HG03558 (cell line): ENCODE measurements around the gene RNF223.
"Not testable (repeated sequence)": the region's sequence is repeated elsewhere in the genome, so short reads cannot be mapped to it uniquely, and the experiment has no call there.

Experiments
- ATAC-seq: cut with Tn5 transposase; IDR thresholded peaks from one replicate; pipeline ENCODE4 v1.9.1; 2021; ENCODE audit warnings: moderate number of reproducible peaks; ENCODE audit not compliant: unreplicated experiment; ENCODE audit errors: extremely low read depth

RNF223 gene

GRCh38 chr1:1062348-1063163, 11.6 kb downstream of the RNF223 start:
- no peak for ATAC-seq

GRCh38 chr1:1061682-1062345, 12.3 kb downstream of the RNF223 start:
- no peak for ATAC-seq

DNA sequence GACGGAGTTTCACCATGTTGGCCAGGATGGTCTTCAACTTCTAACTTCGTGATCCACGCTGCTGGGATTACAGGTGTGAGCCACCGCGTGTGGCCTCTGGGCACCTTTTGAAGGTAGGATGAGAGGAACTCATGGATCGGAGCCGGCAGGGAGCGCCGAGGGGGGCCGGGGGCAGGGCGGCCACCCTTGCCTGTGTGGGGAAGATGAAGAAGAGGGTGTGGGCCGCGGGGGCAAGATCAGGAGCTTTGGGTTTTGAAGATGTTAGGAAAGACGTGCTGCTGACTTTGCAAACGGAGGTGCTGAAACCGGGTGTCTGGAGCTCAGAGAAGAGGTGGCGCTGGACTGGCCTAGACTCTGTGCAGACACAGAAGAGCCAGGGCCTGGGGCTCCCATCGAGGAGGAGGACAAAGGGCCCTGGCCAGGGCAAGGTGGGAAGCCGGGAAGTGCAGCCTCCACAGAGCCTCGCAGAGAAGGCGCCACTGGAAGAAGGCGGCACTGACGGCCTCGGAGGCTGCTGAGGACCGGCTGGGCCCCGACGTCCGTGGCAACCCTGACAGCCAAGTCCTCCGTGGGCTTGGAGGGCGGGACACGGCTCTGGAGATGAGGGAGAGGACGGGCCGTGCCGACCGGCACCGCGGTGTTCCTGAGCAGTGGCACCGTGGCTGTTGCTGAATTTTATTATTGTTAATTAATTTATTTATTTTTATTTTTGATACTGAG, 13.7 kb downstream of the RNF223 start:
- ATAC-seq = no peak

GRCh38 chr1:1059494-1060280, 14.4 kb downstream of the RNF223 start:
- ATAC-seq = no peak

DNA sequence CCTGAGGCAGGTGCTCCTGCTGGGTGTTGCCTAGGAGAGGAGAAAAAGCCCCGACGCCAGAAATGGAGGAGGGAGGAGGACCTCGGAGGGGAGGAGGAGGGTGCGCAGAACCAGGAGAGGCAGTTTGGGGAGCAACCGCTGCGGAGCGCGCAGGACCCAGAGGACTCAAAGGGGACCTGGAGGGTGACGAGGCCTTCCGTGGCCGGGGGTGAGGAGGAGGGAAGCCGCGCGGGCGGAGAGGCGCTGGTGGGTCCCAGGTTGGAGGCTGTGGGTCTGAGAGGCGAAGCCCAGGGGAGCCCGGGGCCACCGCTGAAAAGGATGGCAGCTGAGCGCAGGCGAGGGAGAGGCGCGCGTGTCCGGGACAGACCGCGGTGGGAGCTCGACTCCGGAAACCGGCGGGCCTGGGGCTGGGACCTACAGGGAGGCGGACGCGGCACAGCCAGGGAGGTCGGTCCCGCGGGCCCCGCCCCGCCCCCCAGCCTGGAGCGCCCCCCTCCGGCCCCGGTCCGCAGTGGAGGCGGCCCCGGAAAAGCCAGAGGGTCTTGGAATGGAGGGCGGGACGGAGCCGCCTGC, 15.1 kb downstream of the RNF223 start:
- no peak for ATAC-seq

GRCh38 chr1:1058088-1058905, 15.8 kb downstream of the RNF223 start:
- no peak for ATAC-seq

- ATAC-seq = not testable (repeated sequence)
Measured at GRCh38 chr1:1057769-1058087, 16.4 kb downstream of the RNF223 start.

GRCh38 chr1:1055841-1056736, 18.0 kb downstream of the RNF223 start:
- ATAC-seq = no peak

DNA sequence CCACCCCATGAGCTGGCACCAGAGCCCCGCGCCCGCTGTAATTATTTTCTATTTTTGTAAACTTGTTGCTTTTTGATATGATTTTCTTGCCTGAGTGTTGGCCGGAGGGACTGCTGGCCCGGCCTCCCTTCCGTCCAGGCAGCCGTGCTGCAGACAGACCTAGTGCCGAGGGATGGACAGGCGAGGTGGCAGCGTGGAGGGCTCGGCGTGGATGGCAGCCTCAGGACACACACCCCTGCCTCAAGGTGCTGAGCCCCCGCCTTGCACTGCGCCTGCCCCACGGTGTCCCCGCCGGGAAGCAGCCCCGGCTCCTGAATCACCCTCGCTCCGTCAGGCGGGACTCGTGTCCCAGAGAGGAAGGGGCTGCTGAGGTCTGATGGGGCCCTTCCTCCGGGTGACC, 19.1 kb downstream of the RNF223 start:
- ATAC-seq = no peak

DNA sequence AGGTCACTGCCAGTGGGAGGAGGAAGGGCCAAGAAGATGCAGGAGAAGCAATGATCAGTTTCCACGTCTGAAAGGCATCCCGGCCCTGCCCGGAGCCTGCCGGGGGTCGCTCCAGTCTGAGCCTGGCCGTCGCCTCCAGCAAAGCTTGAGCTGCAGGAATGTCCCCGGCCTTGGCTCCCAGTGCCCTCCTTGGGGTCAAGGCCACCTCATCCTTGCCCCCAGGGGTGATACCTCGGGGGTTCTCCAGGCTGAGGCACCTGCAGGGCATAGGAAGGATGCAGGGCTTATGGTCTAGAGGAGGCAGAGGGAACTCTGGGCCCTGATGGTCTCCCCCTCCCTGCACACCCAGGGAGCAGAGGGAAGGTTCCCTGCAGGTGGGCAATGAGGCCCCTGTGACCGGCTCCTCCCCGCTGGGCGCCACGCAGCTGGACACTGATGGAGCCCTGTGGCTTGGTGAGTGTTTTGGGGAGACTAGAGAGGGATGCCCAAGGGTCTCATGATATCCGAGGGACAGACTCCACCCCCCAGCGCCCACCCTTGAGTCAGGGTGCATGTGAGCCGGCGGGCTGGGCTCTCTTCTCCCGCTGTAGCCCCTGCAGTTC, 19.9 kb downstream of the RNF223 start:
- ATAC-seq = no peak

DNA sequence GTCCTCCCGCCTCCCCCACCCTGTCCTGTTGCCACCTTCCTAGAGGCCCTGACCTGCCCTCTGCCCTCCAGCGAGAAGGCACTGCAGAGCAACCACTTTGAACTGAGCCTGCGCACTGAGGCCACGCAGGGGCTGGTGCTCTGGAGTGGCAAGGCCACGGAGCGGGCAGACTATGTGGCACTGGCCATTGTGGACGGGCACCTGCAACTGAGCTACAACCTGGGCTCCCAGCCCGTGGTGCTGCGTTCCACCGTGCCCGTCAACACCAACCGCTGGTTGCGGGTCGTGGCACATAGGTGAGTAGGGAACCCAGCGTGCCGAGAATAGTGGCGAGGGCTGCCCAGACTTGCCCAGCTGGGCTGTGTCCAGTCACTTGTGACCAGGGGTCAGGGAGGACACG, 20.4 kb downstream of the RNF223 start:
- ATAC-seq = no peak

- ATAC-seq = no peak
Measured at GRCh38 chr1:1053022-1053421, 21.1 kb downstream of the RNF223 start.

- no peak for ATAC-seq
Measured at GRCh38 chr1:1052003-1052840, 21.9 kb downstream of the RNF223 start.

GRCh38 chr1:1051127-1051810, 22.8 kb downstream of the RNF223 start:
- no peak for ATAC-seq

- no peak for ATAC-seq
Measured at GRCh38 chr1:1050577-1051052, 23.5 kb downstream of the RNF223 start.
